ENCODE measurements around the gene ASB10. TPM values are rescaled to one million over a fixed set of nuclear protein-coding genes. Genes with fewer than 3 reads are reported as not detected.

ASB10 gene
- total RNA-seq, 1 experiment from 2014 or later = not detected

GRCh38 chr7:151213826-151214225 lies 26.8 kb upstream of the ASB10 start:
- in situ Hi-C loops (cut with HindIII; ENCODE audit: low pct_unique_long_range_greater_than_20kb, low sequenced_read_pairs) = no loop called here
- DNase-seq (ENCODE audit: low read depth) = no peak

GRCh38 chr7:151212626-151213025 lies 25.6 kb upstream of the ASB10 start:
- in situ Hi-C loops (cut with HindIII; ENCODE audit: low pct_unique_long_range_greater_than_20kb, low sequenced_read_pairs) = no loop called here
- no peak for DNase-seq (ENCODE audit: low read depth)

GRCh38 chr7:151211155-151211772 lies 24.2 kb upstream of the ASB10 start:
- DNase-seq (ENCODE audit: low read depth) = no peak
- in situ Hi-C loops (cut with HindIII; ENCODE audit: low pct_unique_long_range_greater_than_20kb, low sequenced_read_pairs) = no loop called here

GRCh38 chr7:151210087-151210854 lies 23.2 kb upstream of the ASB10 start, which contains the start of gene H2BK1:
TSS of gene H2BK1 (minus strand) at chr7:151210488. CDS start at chr7:151210318, 170 bp downstream.
- in situ Hi-C loops (cut with HindIII; ENCODE audit: low pct_unique_long_range_greater_than_20kb, low sequenced_read_pairs) = no loop called here
- no peak for DNase-seq (ENCODE audit: low read depth)

- in situ Hi-C loops (cut with HindIII; ENCODE audit: low pct_unique_long_range_greater_than_20kb, low sequenced_read_pairs) = no loop called here
Observed at GRCh38 chr7:151209588-151209987, 22.5 kb upstream of the ASB10 start.

GRCh38 chr7:151208253-151208862 lies 21.3 kb upstream of the ASB10 start:
- in situ Hi-C loops (cut with HindIII; ENCODE audit: low pct_unique_long_range_greater_than_20kb, low sequenced_read_pairs) = no loop called here

More at GRCh38 chr7:151209588-151209987, 22.5 kb upstream of the ASB10 start:
- DNase-seq (ENCODE audit: low read depth) = no peak

GRCh38 chr7:151207804-151208203 lies 20.8 kb upstream of the ASB10 start:
- in situ Hi-C loops (cut with HindIII; ENCODE audit: low pct_unique_long_range_greater_than_20kb, low sequenced_read_pairs) = no loop called here
- no peak for DNase-seq (ENCODE audit: low read depth)

More at GRCh38 chr7:151208253-151208862, 21.3 kb upstream of the ASB10 start:
- no peak for DNase-seq (ENCODE audit: low read depth)

GRCh38 chr7:151207315-151207714 lies 20.3 kb upstream of the ASB10 start:
- in situ Hi-C loops (cut with HindIII; ENCODE audit: low pct_unique_long_range_greater_than_20kb, low sequenced_read_pairs) = no loop called here
- no peak for DNase-seq (ENCODE audit: low read depth)

- in situ Hi-C loops (cut with HindIII; ENCODE audit: low pct_unique_long_range_greater_than_20kb, low sequenced_read_pairs) = no loop called here
- DNase-seq (ENCODE audit: low read depth) = no peak
Observed at GRCh38 chr7:151206914-151207313, 19.9 kb upstream of the ASB10 start.

GRCh38 chr7:151205730-151206129 lies 18.7 kb upstream of the ASB10 start:
- in situ Hi-C loops (cut with HindIII; ENCODE audit: low pct_unique_long_range_greater_than_20kb, low sequenced_read_pairs) = no loop called here
- no peak for DNase-seq (ENCODE audit: low read depth)

GRCh38 chr7:151204383-151205032 lies 17.5 kb upstream of the ASB10 start:
- in situ Hi-C loops (cut with HindIII; ENCODE audit: low pct_unique_long_range_greater_than_20kb, low sequenced_read_pairs) = no loop called here
- no peak for DNase-seq (ENCODE audit: low read depth)

- in situ Hi-C loops (cut with HindIII; ENCODE audit: low pct_unique_long_range_greater_than_20kb, low sequenced_read_pairs) = no loop called here
- no peak for DNase-seq (ENCODE audit: low read depth)
Observed at GRCh38 chr7:151202836-151203235, 15.8 kb upstream of the ASB10 start.

- in situ Hi-C loops (cut with HindIII; ENCODE audit: low pct_unique_long_range_greater_than_20kb, low sequenced_read_pairs) = no loop called here
- DNase-seq (ENCODE audit: low read depth) = no peak
Observed at GRCh38 chr7:151201751-151202150, 14.7 kb upstream of the ASB10 start.

GRCh38 chr7:151201344-151201743 lies 14.3 kb upstream of the ASB10 start:
- DNase-seq (ENCODE audit: low read depth) = no peak
- in situ Hi-C loops (cut with HindIII; ENCODE audit: low pct_unique_long_range_greater_than_20kb, low sequenced_read_pairs) = no loop called here

- in situ Hi-C loops (cut with HindIII; ENCODE audit: low pct_unique_long_range_greater_than_20kb, low sequenced_read_pairs) = no loop called here
- DNase-seq (ENCODE audit: low read depth) = no peak
Observed at GRCh38 chr7:151198945-151199848, 12.1 kb upstream of the ASB10 start.

- in situ Hi-C loops (cut with HindIII; ENCODE audit: low pct_unique_long_range_greater_than_20kb, low sequenced_read_pairs) = no loop called here
- no peak for DNase-seq (ENCODE audit: low read depth)
Observed at GRCh38 chr7:151197932-151198331, 10.9 kb upstream of the ASB10 start.

GRCh38 chr7:151195616-151196450 lies 8.8 kb upstream of the ASB10 start:
- no peak for DNase-seq (ENCODE audit: low read depth)
- in situ Hi-C loops (cut with HindIII; ENCODE audit: low pct_unique_long_range_greater_than_20kb, low sequenced_read_pairs) = no loop called here

All from Caki2 (cell line).